SK-N-SH (cell line): ENCODE measurements around the gene AVPR1B. TPM values are rescaled to one million over a fixed set of nuclear protein-coding genes. Genes with fewer than 3 reads are reported as not detected.

Experiments
- CTCF ChIA-PET: fragments of 300-600, 350-600 bp; formaldehyde crosslinking; extraction: SDS; loops from one replicate; lab custom pipeline; 2021; lab: Yijun Ruan, JAX
- POLR2A ChIA-PET: fragments of 350-600 bp; sonication (Branson Sonifier 250); formaldehyde crosslinking; extraction: SDS; loops from one replicate; lab custom pipeline; 2020; ENCODE audit warnings: antibody characterized with exemption, inconsistent platforms; lab: Yijun Ruan, JAX
- DNase-seq: peaks from one replicate; pipeline ENCODE4 v3.0.0; 2012
- H2AFZ ChIP-seq: fragments of 200-600 bp; sonication (generic); 2 replicates; pipeline ENCODE4 v1.8.1; 2016; ENCODE audit warnings: antibody characterized with exemption, mild to moderate bottlenecking, low read depth
- H3F3A ChIP-seq: fragments of 200-600 bp; sonication (generic); replicated peaks from 2 replicates; pipeline ENCODE3; 2016; ENCODE audit warnings: antibody characterized with exemption, mild to moderate bottlenecking; ENCODE audit not compliant: insufficient read depth
- H3K27ac ChIP-seq, 2 experiments: fragments of 200-500 bp in 1 of 2; fragments of 200-600 bp in 1 of 2; sonication (Bioruptor generic) in 1 of 2; sonication (generic), shearing (Covaris generic) in 1 of 2; 2 replicates each; pipeline versions ENCODE4 v1.5.1 to v1.6.1; 2014 to 2016; ENCODE audit warnings: low read depth in 2 of 2, inconsistent platforms in 1 of 2, low read length in 1 of 2, mild to moderate bottlenecking in 1 of 2, mixed read lengths in 1 of 2
- H3K27me3 ChIP-seq: fragments of 200-600 bp; sonication (generic), shearing (Covaris generic); 2 replicates; pipeline ENCODE4 v1.6.1; 2016; ENCODE audit warnings: mixed run types; ENCODE audit not compliant: insufficient read depth
- H3K36me3 ChIP-seq, 2 experiments: fragments of 200-500 bp in 1 of 2; fragments of 200-600 bp in 1 of 2; sonication (Bioruptor generic) in 1 of 2; sonication (generic) in 1 of 2; replicated peaks in 1 of 2; 2 replicates each; pipeline versions ENCODE3 to v1.5.1; 2014 to 2016; ENCODE audit warnings: low read length in 1 of 2, mild to moderate bottlenecking in 1 of 2; ENCODE audit not compliant: insufficient read depth in 2 of 2, control insufficient read depth in 1 of 2
- H3K4me1 ChIP-seq, 2 experiments: fragments of 200-500 bp in 1 of 2; fragments of 200-600 bp in 1 of 2; sonication (Bioruptor generic) in 1 of 2; sonication (generic), shearing (Covaris generic) in 1 of 2; 2 replicates each; pipeline versions ENCODE4 v1.5.1 to v1.6.1; 2014 to 2016; ENCODE audit warnings: low read depth in 1 of 2, low read length in 1 of 2, mixed run types in 1 of 2; ENCODE audit not compliant: insufficient read depth in 2 of 2, control insufficient read depth in 1 of 2
- H3K4me2 ChIP-seq: fragments of 200-600 bp; sonication (generic), shearing (Covaris generic); 2 replicates; pipeline ENCODE4 v1.6.1; 2017; ENCODE audit warnings: mixed run types
- H3K4me3 ChIP-seq, 2 experiments: fragments of 200-500 bp in 1 of 2; fragments of 200-600 bp in 1 of 2; sonication (Bioruptor generic) in 1 of 2; sonication (generic), shearing (Covaris generic) in 1 of 2; 2 replicates each; pipeline versions ENCODE4 v1.5.1 to v1.8.1; 2014 to 2016; ENCODE audit warnings: low read depth in 2 of 2, inconsistent platforms in 1 of 2, low read length in 1 of 2, mild to moderate bottlenecking in 1 of 2, mixed read lengths in 1 of 2, moderate library complexity in 1 of 2
- H3K79me2 ChIP-seq: fragments of 200-600 bp; sonication (generic); 2 replicates; pipeline ENCODE4 v1.8.1; 2017; ENCODE audit warnings: mild to moderate bottlenecking; ENCODE audit not compliant: insufficient read depth
- H3K9ac ChIP-seq: fragments of 200-600 bp; sonication (generic); 2 replicates; pipeline ENCODE4 v1.6.1; 2017; ENCODE audit warnings: mixed run types
- H3K9me2 ChIP-seq: fragments of 200-600 bp; sonication (generic); 2 replicates; pipeline ENCODE4 v1.6.1; 2017; ENCODE audit warnings: mixed run types
- H3K9me3 ChIP-seq: fragments of 200-600 bp; sonication (generic); 2 replicates; pipeline ENCODE4 v1.6.1; 2017; ENCODE audit warnings: mixed run types, mild to moderate bottlenecking, moderate library complexity
- H4K20me1 ChIP-seq: fragments of 200-600 bp; sonication (generic); 2 replicates; pipeline ENCODE4 v1.6.1; 2017; ENCODE audit warnings: mild to moderate bottlenecking, mixed run types; ENCODE audit not compliant: insufficient read depth
- EP300 ChIP-seq, 2 experiments: IDR thresholded peaks; 2 replicates each; pipeline versions ENCODE4 v1.4.0 to v1.6.1; 2012; ENCODE audit warnings: borderline replicate concordance in 1 of 2, low read depth in 1 of 2, low read length in 1 of 2
- GABPA ChIP-seq: IDR thresholded peaks from 2 replicates; pipeline ENCODE4 v1.4.0; 2012; ENCODE audit warnings: low read depth, mild to moderate bottlenecking
- GATA2 ChIP-seq: sonication (generic); formaldehyde crosslinking; IDR thresholded peaks from 2 replicates; pipeline ENCODE4 v1.5.0; 2020; ENCODE audit warnings: mild to moderate bottlenecking, missing genetic modification reagents
- MEF2A ChIP-seq: IDR thresholded peaks from 2 replicates; pipeline ENCODE4 v1.4.0; 2012; ENCODE audit warnings: low read depth, borderline replicate concordance
- NFIC ChIP-seq: IDR thresholded peaks from 2 replicates; pipeline ENCODE4 v1.4.0; 2012; ENCODE audit warnings: borderline replicate concordance
- POLR2AphosphoS5 ChIP-seq: IDR thresholded peaks from 2 replicates; pipeline ENCODE4 v1.6.1; 2012; ENCODE audit warnings: low read depth, low read length
- RAD21 ChIP-seq: IDR thresholded peaks from 2 replicates; pipeline ENCODE4 v1.6.1; 2012; ENCODE audit warnings: mild to moderate bottlenecking, low read length
- RCOR1 ChIP-seq: fragments of 150-350 bp; IDR thresholded peaks from 2 replicates; pipeline ENCODE4 v1.6.1; 2017; ENCODE audit warnings: antibody characterized with exemption, low read length
- SIN3A ChIP-seq: IDR thresholded peaks from 2 replicates; pipeline ENCODE4 v1.6.1; 2012; ENCODE audit warnings: low read depth, mild to moderate bottlenecking, low read length, moderate library complexity, borderline replicate concordance
- TAF1 ChIP-seq: IDR thresholded peaks from 2 replicates; pipeline ENCODE4 v1.6.1; 2012; ENCODE audit warnings: low read depth, mild to moderate bottlenecking, low read length, moderate library complexity, borderline replicate concordance
- USF1 ChIP-seq: IDR thresholded peaks from 2 replicates; pipeline ENCODE4 v1.4.0; 2012; ENCODE audit warnings: low read depth, borderline replicate concordance
- ZBTB33 ChIP-seq: IDR thresholded peaks from 2 replicates; pipeline ENCODE4 v1.4.0; 2012; ENCODE audit warnings: low read depth, borderline replicate concordance
- WGBS: methylation state at CpG from one replicate; pipeline ENCODE4 v1.1.6; 2017; ENCODE audit warnings: low lambda C conversion rate; 5-methylcytosine and 5-hydroxymethylcytosine counted together
- polyA plus RNA-seq, 3 experiments: library from polyadenylated mRNA; depleted of rRNA; stranded (reverse); fragments of >200 nt; gene quantifications; 2 replicates each; pipeline ENCODE4 v1.2.3, GENCODE V29; 2012

The AVPR1B gene
- polyA plus RNA-seq, 1 of the 3 experiments (the other 2 are of a cell fraction): not detected

- Histone ChIP-seq H3F3A (no peaks in the 10 kb centered on the region), H4K20me1 (no peaks in the 10 kb centered on the region), H3K27ac (no peak overlapping the region), H3K27me3 (no peaks in the 10 kb centered on the region), H3K79me2 (no peaks in the 10 kb centered on the region), H3K4me2 (no peak overlapping the region), H3K36me3 (no peaks in the 10 kb centered on the region), H3K4me3 (no peak overlapping the region), H2AFZ (no peak overlapping the region), H3K9me3 (no peaks in the 10 kb centered on the region), H3K9me2 (no peaks in the 10 kb centered on the region), H3K4me1 (peaks cover 0 to 13% of the 10 kb centered on the region in 2 experiments; a peak in 2 of 4 replicates), H3K9ac (no peak overlapping the region)
- POLR2A ChIA-PET: no interaction called here
- no peak for TF ChIP-seq GABPA
- no peak for TF ChIP-seq ZBTB33
- no peak for TF ChIP-seq EP300 (IDR thresholded peaks at IDR 0.05; ENCODE audit: borderline replicate concordance in 1 of 2, low read depth in 1 of 2, low read length in 1 of 2)
- TF ChIP-seq TAF1: no peak
- CTCF ChIA-PET: interaction anchor here (1.1 to 3.6 kb wide), 4 partner anchors 10 to 120 kb away, joined by 3 to 17 read pairs (median 7); no protein-coding TSS in a partner anchor
- DNase-seq: no peak
- WGBS: 16% methylated on average over 1 of the region's 3 CpGs
Measured at GRCh38 chr1:206097381-206097780, 19.8 kb downstream of the AVPR1B start.

- POLR2A ChIA-PET: no interaction called here
Measured at GRCh38 chr1:206094024-206094423, 23.2 kb downstream of the AVPR1B start.

More at GRCh38 chr1:206094024-206094423, 23.2 kb downstream of the AVPR1B start:
- Histone ChIP-seq H3K79me2 (no peaks in the 10 kb centered on the region), H3K27me3 (no peaks in the 10 kb centered on the region), H3K4me3 (no peak overlapping the region), H4K20me1 (no peaks in the 10 kb centered on the region), H3F3A (no peaks in the 10 kb centered on the region), H3K36me3 (no peaks in the 10 kb centered on the region), H3K27ac (peak overlapping the region in 1 of 2 experiments; percentile 35; a peak in 2 of 4 replicates), H3K9ac (no peak overlapping the region), H3K4me2 (no peak overlapping the region), H3K4me1 (peaks cover 0 to 5% of the 10 kb centered on the region in 2 experiments; a peak in 2 of 4 replicates), H3K9me3 (no peaks in the 10 kb centered on the region), H2AFZ (no peak overlapping the region), H3K9me2 (no peaks in the 10 kb centered on the region)
- CTCF ChIA-PET: interaction anchor here (4.0 kb wide), 1 partner anchor 63 kb away, joined by 22 read pairs; no protein-coding TSS in a partner anchor
- 21% methylated on average over 7 of the region's 7 CpGs for WGBS
- no peak for DNase-seq
- no peak for TF ChIP-seq MEF2A
- no peak; the same call in 1 of the 2 replicates for TF ChIP-seq RCOR1
- no peak for TF ChIP-seq POLR2AphosphoS5
- TF ChIP-seq EP300 (IDR thresholded peaks at IDR 0.05; ENCODE audit: borderline replicate concordance in 1 of 2, low read depth in 1 of 2, low read length in 1 of 2): peak in 1 of 2 experiments; percentile 72; a peak in 2 of 4 replicates
- no peak; the same call in 1 of the 2 replicates for TF ChIP-seq USF1
- peak; percentile 74 for TF ChIP-seq GATA2 (CRISPR knock-in tag)
- no peak for TF ChIP-seq RAD21
- TF ChIP-seq SIN3A: no peak
- no peak for TF ChIP-seq NFIC
